Measurements from ENCODE around the gene MEGF11.

Gene MEGF11

DNA sequence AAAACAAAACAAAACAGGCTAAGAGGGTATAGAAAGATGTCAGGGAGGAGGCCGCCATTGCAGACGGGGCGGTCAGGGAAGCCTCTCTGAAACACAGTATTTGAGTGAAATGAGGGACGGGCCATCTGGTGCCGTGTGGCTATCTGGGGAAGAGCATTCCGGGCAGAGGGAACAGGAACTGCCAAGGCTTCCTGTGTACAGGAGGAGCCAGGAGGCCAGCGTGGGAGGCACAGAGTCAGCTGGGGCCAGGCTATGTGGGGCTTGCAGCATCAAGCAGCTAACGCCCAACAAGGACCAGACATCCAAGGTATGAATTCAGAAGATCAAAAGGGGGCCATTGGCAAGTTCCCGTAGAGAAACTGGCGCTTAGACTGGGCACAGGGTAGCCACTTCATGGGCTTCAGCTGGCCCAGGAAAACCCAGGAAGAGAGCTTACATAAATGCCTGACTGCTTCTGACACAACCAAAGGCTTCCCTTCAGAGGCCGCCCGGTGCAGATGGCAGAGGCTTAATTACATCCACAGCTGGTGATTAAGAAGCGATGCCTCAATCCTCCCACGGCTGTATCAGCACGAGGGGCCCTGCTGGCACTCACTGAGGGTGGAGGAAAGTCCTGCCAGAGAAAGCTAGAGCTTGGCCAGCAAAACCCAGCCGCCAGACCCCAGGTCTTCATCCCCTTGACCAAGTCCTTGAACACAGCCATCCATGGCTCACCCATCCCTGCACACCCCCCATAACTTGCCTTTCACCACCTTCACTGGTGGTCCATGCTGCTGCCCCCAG is 144.9 kb downstream of the MEGF11 start:
- no peak for DNase-seq

DNA sequence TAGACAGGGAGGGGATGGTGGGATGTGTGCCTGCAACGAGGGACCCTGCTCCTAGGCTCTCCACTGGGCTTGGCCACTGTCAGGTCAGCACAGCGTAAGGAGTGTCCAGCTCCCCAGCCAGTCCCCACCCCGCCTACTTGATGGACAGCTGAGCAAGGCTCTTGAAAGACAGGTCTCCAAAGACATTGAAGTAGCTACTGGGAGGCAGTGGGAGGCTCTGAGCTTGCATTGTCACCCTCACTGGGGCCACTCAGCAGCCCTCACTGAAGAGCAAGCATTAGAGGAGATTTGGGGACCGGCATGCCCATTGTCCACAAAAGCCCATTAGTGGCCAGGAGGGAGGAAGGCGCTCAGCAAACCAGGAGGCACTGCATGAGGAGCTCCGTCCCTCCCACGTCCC is 146.5 kb downstream of the MEGF11 start:
- no peak for DNase-seq

DNA sequence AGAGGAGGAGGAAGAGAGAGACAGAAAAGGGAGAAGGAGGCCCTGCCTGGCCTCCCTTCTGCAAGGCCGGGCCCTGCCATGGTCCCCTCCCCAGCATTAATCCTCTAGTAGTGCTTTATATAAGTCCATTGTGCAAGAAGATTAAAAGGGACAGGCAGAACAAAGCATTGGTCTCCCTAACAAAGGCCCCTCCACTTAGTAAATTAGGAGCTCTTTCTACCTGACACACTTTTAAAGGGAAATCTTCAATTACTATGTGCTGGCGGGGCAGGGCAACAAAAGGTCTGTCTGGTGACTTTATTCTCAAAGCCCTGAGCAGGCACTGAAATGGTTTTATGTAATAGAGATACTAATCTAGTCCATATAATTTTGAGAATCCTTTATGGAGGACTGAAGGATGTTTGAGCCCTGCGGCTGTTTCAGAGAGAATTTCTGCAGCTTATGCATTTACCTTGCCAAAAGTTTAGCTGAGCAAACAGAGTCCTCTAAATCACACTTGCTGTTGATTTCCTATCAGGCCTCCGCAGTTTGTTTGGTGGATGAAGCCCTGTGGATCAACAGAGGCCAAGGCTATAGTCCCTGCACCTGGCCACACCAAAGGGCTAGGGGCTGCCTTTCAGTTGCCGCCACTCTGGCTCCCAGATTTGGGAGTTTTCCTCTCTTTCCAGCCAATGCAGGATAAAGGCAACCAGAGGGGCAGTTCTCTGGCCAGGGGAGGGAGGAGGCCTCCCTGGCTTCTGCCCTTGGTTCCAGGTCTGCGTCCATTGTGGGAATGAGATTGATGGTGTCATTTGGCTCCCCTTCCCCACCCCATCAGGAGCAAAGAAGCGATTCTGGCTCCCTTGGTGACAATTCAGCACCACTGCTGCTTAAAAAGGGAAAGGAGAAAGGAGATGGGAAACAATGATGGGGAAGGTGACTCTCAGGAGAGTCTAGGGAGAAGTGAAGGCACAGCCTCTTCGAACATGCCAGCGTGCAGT is 148.0 kb downstream of the MEGF11 start:
- no peak for DNase-seq

DNA sequence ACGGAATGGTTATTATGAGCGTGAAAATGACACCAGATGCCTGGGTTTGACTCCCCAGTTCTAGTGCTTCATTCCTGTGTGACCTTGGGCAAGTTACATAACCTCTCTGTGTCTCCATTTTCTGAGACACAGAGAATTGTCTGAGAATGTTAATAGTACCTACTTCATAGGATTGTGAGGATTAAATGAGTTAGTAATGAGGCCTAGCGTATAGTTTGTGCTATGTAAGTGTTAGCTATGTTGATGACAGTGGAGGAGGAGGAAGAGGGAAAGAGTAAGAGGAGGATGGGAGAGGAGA is 150.3 kb downstream of the MEGF11 start:
- no peak for DNase-seq

DNA sequence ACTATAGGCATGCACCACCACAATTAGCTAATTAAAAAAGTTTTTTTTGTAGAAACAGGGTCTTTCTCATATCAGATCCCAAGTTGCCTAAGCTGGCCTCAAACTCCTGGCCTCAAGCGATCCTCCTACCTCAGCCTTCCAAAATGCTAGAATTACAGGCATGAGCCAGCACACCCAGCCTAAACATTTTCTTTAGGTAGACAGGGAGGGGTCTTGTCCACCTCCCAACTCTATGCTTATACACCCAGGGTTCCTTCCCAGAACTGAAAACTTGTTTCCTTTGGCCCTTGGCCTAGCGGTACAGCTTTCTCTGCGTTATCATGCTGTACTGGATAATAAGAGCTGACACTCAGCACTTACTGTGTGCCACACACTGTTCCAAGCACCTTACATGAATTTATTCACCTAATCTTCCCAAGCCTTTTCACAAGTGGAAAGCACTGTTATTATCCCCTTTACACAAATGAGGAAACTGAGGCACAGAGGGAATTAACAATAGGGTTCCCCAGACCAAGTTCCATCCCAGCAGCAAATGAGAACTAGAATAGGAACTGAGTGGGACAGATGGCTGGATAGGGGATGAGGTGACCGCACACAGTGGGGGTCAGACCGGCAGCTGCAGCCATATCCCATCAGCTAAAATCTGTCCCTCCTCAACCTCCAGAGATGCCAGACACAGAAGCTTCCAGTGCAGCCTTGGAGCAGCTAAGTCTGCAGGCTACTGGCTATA is 150.8 kb downstream of the MEGF11 start:
- no peak for DNase-seq

DNA sequence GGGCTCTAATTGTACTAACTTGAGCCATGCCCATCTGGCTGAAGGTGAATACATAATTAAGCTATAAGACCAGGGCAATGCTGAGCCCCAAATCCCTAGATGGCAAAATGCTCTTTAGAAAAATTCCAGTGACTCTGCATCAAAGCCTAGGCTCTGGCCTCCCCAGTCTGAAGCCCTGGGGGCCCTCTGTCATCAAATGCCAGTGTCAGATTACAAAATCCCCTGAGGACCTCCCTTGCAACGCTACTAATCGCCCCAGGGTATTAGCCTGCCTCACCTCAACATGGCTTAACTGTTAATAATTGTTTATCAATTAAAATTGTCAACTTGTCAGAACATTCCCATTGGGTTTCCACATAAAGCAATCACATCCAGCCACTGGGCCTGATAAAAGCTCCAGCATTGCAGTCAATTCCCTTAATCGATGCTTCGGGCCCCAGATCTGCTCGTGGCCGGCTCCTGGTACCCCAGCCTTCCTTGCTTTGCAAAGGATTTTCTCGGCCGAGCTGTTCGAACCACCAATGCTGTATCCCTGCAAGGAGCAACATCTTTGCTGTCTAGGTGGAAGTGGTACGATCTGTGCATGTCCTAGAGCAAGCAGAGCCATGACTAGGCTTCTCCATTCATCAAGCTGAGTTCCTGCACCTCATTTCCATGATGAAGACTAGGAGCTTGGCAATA is 151.7 kb downstream of the MEGF11 start:
- no peak for DNase-seq

DNA sequence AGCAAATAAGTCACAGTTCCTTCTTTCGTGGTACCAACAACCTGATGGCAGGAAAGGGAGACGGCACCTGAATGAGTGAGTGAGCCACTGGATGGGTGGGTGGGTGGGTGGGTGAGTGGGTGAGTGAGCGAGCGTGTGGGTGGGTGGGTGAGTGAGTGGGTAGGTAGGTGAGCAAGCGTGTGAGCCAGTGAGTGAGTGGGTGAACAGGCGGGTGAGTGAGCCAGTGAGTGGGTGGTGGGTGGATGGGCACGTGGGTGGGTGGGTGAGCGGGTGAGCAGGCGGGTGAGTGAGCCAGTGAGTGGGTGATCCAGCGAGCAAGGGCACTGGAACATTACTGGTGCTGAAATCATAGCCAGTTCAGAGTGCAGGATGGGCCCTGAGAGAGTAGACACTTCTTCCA is 152.8 kb downstream of the MEGF11 start:
- peak; percentile 4 to 51 for DNase-seq

DNA sequence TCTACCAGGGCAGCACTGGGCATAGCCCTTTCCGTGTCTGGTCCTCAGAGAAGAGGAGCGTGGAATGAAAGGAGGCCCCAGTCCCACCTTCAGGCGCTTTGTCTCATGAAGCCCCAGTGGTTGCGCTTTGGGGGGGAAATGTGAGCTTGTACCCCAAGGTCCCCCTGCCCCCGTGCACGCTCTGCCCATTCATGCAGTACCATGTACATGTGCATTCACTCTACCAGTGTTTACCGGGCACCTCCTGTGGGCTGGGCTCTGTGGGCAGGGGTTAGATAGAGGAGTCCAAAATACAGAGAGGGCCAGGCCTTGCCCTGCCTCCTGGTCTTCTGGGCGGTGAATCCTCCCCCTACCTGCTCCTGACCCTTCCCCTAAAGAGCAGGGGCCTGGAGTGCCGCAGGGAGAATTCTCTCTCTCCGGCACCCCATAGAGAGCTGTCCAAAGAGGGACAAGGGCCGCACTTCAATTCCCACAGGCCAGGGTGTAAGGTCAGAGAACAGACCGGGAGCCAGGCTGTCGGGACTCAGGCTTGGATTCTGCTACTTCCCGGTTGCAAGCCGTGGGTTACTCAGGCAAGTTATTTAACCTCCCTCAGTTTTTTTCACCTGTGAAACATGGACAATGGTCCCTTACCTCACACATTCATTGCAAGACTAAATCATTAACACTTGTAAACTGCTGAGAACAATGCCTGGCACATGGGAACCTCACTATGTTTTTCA is 153.4 kb downstream of the MEGF11 start:
- no peak for DNase-seq

DNA sequence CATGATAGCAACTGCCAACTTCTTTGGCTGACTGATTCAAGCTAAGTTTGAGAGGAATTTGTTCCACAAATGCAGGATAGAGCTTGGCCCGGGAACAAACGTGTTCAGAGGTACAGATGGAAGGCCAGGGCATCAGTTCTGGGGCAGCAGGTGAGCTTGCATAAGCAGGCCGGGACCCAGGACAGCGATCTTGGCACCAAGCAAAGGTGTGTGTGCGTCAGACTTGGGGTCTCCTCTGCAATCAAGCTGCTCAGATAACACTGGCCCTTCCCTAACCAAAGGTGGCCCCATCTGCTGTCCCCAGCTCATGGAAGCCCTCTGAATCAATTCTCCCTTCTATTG is 155.6 kb downstream of the MEGF11 start:
- DNase-seq, result no peak

DNA sequence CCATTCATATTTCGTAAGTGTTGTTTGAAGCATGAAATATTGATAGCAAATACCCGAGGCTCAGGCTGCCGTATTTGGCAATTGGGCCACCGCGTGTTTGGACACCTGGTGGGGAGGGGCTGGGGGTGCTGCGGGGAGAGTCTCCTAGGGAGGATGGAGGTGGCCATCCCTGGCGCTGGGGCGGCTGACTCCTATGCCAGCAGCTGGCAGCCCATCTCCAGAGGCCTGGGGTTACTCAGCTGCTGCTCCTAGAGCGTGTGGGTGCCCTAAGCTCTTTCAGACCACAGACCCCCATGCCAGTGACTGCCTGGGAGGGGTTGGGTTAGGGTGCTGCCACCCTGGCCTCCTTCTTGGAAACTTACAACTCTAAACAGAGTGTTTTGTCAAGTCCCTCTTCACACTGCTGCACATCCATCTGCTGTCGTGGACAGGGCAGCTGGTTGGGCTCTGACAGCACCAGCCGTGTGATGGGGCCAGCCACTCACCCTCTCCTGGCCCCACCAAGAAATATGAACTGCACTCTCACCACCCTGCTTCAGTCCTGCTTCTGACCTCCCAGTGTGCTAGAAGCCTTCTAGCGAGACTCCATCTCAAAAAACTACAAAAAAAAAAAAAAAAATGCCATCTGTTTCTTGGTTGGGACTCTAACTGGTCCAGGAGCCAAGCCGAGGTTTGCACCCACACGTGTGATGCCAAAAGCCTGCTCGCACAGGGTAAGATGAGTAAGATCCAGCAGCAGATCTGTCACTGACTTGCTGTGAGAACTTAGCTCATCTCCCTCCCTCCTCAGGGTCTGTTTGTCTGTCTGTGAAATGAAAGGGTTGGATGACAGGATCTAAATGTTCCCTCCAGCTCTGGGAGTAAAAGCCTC is 156.2 kb downstream of the MEGF11 start:
- DNase-seq, result no peak

DNA sequence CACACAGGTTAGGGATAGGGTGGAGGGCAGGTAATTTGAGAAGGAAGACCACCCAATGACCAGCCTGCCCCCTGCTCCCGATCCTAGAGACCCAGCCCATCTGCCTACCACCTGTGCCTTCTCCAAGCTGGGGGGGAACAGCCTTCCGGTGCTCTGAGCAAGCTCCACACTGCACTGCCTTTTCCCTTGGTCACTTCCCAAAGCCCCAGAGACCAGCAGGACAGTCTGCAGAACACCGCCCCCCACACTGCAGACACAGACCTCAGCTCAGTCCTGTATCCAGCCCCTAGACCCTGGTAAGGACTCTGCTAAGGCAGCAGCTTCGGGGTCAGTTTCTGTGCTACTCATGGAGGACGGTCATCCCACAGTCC is 156.9 kb downstream of the MEGF11 start:
- DNase-seq, result no peak

DNA sequence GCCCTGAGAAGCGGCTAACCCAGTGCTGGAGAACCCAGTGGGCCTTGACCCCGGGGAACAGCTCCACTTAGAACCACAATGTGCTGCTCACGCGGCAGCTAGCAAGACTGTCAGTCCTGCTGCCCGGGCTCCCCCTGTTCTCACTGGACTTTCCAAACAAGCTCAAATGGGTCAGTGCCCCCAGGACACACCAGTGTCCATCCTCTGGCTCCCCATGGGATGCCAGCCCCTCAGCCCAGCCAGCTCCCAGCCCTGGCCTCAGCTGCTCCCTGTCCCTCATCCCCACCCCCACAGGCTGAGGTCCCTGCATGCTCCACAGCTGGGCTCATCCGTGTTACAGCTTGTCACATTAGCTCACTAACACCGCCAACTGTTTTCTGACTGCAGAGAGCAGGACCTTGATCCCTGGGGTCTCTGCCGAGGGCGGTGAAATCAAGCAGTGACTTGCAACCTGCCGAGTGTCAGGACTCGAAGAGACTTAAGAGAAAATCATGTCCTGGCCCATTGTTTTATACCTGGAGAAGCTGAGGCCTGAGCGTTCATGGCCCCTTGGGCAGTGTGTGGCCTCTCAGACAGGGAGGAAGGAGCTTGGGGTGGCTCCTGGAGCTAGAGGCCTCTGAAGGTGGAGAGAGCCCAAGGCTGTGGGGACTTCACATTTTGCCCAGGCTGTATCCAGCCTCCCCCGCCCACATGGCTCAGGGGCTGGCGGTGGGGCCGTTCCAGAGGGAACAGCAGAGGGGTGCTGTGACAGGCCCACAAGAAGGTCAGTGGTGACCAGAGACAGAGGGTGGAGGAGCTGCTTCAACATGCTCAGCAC is 157.5 kb downstream of the MEGF11 start:
- DNase-seq, result no peak

DNA sequence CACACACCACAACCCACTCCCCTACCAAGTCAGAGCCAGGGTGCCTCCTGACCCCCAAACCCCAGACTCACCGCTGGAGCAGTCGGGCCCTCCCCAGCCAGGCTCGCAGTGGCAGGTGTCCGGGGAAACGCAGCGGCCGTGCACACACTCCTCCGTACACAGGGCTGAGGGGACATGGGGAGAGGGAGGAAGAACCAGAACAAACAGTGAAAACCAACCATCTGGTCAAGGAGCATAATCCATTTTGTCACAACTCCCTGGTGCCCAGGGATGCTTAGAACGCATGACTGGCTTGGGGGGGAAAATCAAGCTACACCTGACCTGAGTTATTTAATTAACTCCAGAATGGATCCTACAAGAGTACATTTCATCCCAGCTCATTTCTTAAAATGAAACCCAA is 159.2 kb downstream of the MEGF11 start:
- DNase-seq, result no peak

DNA sequence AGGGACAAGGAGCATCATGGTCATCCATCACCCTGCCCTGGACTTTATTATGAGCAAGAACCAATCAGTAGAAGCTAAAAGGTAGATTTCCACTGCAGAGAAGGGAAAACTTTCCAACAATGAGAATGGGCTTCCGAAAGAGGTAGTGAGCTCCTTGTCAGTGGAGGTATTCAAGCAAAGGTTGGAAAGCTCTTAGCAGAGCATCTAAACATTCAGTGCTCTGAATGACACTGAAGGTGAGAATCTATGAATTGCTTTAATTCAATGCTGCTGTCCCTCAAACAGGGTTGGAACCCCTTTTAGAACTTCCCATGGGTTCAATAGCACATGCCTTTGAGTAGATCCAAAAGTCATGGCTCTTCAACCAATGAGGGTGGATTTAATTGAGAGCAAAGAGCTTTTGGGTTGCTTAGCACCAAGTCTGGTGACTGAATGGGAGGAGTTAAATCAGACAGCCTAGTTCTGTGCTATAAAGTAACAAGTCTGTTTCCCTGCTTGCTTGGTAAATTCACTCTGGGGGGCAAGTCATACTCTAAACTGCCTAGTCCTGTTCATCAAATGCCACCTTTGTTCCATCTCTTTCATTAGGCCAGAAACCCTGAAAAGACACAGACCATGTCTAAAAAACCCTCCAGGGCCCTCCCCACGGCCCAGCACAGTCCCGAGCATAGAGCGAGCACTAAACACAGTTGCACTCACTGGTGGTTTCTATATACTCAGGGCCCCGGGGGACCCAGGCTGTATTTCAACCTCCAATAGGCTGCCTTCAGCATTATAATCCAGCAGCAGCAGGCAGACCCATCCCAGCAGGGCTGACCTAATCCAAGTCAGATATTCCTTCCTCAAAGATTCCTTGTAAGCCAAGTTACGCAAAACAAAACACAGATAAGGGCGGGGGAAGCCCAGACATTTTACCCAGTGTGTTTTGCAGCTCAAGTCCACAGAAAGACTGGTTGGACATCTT is 161.2 kb downstream of the MEGF11 start:
- no peak for DNase-seq

DNA sequence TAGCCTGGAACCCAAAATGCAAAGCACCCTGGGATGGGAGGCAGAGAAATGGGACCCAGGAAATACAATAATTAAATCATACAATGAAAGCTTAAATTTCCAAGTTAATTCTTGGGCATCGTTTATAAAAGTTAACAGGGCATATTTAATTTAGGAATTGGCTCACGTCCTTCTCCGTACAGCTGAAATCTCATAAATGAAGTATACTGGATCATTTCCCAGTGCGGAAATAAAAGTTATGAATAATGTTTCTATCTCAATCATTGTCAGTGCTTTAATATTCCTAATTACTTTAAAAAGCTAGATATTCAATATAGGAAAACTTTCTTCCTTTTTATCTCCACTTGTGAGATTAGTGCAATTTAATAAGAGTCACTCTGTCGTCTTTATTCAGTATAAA is 164.0 kb downstream of the MEGF11 start:
- no peak for DNase-seq

DNA sequence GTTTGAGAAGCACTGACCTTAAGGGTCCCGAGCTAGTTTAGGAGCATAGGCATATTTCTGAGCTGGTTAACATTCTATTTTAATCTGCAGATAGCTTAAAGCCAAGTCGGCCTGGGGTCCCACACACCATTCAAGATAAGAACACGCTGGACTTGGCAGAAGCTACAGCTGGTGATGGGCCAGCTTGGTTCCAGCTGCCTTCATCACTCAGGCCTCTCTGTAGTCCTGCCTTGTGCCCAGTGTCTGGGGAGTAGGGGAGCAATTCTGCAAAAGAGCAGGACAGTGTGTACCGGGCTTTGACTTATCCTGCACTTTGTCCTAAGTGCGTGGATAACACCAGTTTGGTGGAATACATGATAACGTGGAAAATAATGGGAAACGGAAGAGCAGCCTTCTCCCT is 164.5 kb downstream of the MEGF11 start:
- DNase-seq, result no peak

DNA sequence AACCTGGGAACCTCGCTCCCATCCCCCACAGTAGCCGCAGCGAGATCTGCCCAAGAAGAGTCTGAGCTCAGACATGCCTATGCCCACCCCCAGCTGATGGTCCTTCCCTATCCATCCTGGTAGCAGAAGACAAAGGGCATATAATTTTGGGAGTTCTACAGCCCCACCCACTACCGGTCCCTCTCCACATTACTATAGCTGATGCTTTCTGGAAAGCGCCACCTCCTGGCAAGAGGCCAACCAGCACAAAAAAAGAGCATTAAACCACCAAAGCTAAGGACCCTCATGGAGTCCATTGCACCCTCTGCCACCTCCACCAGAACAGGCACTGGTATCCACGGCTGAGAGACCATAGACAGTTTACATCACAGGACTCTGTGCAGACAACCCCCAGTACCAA is 168.4 kb downstream of the MEGF11 start:
- no peak for DNase-seq

DNA sequence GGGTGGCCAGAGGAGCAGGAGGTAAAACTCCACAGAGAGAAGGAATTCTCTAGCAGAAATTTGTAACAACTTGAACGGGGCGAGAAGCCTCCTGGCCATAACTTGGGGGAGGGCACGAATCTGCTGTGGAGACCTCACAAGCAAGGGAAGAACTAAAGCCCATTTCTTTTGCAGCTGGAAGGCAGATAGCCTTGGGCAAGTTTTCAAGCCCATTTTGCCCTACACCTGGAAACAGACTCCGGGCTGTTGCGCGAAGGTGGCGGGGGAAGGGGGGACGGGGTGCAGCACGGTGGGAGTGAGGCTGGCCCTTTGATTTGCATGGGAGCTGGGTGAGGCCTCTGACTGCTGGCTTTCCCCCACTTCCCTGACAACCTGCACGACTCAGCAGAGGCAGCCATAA is 168.8 kb downstream of the MEGF11 start:
- DNase-seq, result no peak

DNA sequence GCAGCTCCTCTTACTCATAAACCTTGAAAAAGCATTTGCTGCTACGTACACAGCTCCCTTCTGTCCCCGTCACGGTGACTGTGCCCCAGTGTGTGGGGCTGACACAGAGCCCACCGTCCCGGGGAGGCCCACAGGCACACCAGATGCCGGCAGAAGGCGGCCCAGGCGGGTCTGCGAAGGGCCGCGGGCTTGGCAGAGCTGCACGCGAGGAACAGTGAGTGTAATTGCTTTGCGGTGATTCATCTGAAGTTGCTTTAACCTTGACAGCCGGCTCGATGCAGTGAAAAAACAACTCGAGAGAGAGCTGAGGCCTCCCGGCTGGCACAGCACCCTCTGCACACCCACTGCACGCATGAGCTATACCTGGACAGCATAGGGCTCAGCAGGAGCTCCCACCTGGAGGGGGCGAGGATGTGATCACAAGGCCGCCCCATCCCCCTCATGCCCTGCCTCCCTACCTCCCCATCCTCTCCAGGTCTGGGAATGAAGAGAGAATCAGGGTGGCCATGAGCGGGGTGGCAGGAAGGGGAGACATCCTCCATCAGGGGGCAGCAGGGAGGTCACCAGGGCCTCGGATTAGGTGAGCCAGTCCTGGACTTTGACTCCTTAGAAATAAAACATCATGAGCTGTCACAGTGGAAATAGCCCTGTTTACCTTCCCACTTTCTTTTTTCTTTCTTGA is 172.7 kb downstream of the MEGF11 start:
- DNase-seq, result no peak

All from activated CD4-positive, alpha-beta T cell treated with anti-CD3 and anti-CD28 coated beads for 4 hours (primary cell).